Measurements from ENCODE around the gene LDHAL6B. TPM values are rescaled to one million over a fixed set of nuclear protein-coding genes. Genes with fewer than 3 reads are reported as not detected.

The LDHAL6B gene
- total and polyA plus RNA-seq, 9 of the 15 experiments (the other 6 are each of a cell fraction or from before 2014, with no cell fraction given), result not detected

DNA sequence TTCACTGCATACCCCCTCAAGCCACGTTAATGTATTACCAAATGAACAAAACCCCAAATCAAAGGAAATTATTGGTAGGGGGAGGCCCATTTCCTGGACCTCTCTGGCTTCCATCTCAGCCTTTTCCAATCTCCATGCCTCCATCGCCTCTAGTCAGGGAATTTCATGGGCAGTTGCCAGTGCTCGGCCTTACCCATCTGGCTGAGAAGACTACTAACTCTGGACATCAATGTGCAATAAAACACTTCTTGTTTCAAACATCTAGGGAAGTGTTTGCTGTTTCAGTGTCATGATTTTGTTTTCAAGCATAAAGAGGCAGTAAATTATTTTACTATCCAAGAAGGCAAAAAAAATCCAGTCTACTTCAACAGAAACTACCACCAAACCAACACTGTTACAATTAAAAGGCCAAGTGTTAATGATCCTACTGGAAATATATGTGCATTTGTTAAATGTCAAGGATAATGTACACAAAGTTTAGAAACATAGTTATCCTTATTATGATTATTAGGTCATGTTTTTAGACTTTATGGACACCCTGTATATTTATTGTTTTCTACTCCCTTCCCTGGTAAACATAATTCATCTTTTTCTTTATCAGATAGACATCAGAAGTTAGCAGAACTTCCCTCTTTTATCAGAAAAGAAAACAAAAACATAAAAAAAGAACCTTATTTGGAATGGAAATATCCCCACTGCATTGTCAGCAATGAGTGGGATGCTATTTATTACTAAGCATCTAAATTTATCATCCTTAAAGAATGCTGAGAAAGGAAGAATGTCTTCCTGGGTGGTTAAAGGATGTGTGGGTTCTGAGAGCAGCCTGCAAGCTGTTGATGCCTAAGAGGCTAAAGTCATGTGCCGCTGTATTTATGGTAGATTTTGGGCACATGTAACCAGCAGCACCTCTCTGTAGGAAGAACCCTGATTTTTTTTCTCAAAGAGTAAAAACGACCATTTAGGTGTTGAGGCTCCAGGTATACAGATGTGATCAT, 15.2 kb downstream of the LDHAL6B start:
- H3K27me3 ChIP-seq (ENCODE audit: control insufficient read depth in 2 of 2, insufficient read depth in 2 of 2, low read length in 2 of 2), result peaks cover 12 to 22% of the 10 kb centered on the region in 2 experiments; a peak in 3 of 5 replicates
- H3K4me3 ChIP-seq, result no peak overlapping the region
- H3K79me2 ChIP-seq (ENCODE audit: control insufficient read depth, insufficient read depth, low read length), result no peaks in the 10 kb centered on the region
- H4K20me1 ChIP-seq (replicated peaks; ENCODE audit: control insufficient read depth, insufficient read depth, low read length), result no peaks in the 10 kb centered on the region
- no peaks in the 10 kb centered on the region for H3K36me3 ChIP-seq (ENCODE audit: control insufficient read depth, insufficient read depth, low read length)
- BruUV-seq (replicated peaks), result no TSS peak
- no peak overlapping the region for H3K4me2 ChIP-seq (ENCODE audit: insufficient read depth, low read length)
- H3K9me1 ChIP-seq (ENCODE audit: control insufficient read depth, insufficient read depth, low read length), result no peaks in the 10 kb centered on the region
- CTCF ChIA-PET (ENCODE audit: low intra/inter-chr PET ratio), result no interaction called here
- WGBS (ENCODE audit: insufficient coverage, low coverage, missing lambda C conversion rate), result 2% methylated on average over 5 of the region's 5 CpGs
- no peaks in the 10 kb centered on the region for H3K9me3 ChIP-seq (replicated peaks; ENCODE audit: control insufficient read depth, insufficient read depth, low read depth, low read length)
- in situ Hi-C loops (cut with MboI) (no loop called here), intact Hi-C loops (cut with micrococcal nuclease) (no loop called here)
- no peak overlapping the region for H2AFZ ChIP-seq (ENCODE audit: low read depth, low read length)
- no peaks in the 10 kb centered on the region for H3K4me1 ChIP-seq (replicated peaks in 1 of 2; ENCODE audit: control insufficient read depth in 2 of 2, insufficient read depth in 2 of 2, low read length in 2 of 2)
- POLR2A ChIA-PET, result no interaction called here
- FAIRE-seq, result no peak
- ATAC-seq, result no peak
- no peak overlapping the region for H3K27ac ChIP-seq (ENCODE audit: extremely low read depth, low read depth, low read length)
- TF ChIP-seq ZNF316 (IDR thresholded peaks at IDR 0.05), result no peak
- TF ChIP-seq, protein P1, sequence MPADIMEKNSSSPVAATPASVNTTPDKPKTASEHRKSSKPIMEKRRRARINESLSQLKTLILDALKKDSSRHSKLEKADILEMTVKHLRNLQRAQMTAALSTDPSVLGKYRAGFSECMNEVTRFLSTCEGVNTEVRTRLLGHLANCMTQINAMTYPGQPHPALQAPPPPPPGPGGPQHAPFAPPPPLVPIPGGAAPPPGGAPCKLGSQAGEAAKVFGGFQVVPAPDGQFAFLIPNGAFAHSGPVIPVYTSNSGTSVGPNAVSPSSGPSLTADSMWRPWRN (IDR thresholded peaks at IDR 0.05; ENCODE audit: low read depth), result no peak
- TF ChIP-seq MTA1 (IDR thresholded peaks at IDR 0.05; ENCODE audit: borderline replicate concordance), result no peak
- TF ChIP-seq ATF1 (CRISPR knock-in tag; IDR thresholded peaks at IDR 0.05), result no peak
- no peak for TF ChIP-seq ATF1 (tag; IDR thresholded peaks at IDR 0.05)
- H3K9ac ChIP-seq (ENCODE audit: insufficient read depth in 1 of 2, low read depth in 2 of 2, low read length in 2 of 2), result no peak overlapping the region
- no peak for DNase-seq (ENCODE audit: extremely low read depth in 1 of 4, low spot score in 3 of 4)
